ENCODE measurements around the gene BFSP2.

BFSP2 gene

GRCh38 chr3:133380481-133381225 lies 19.2 kb upstream of the BFSP2 start:
- no peak for DNase-seq
- intact Hi-C loops (cut with DNase I): loop anchor here (5.0 kb wide), 1 partner anchor 648 kb away; no protein-coding TSS in a partner anchor

DNA sequence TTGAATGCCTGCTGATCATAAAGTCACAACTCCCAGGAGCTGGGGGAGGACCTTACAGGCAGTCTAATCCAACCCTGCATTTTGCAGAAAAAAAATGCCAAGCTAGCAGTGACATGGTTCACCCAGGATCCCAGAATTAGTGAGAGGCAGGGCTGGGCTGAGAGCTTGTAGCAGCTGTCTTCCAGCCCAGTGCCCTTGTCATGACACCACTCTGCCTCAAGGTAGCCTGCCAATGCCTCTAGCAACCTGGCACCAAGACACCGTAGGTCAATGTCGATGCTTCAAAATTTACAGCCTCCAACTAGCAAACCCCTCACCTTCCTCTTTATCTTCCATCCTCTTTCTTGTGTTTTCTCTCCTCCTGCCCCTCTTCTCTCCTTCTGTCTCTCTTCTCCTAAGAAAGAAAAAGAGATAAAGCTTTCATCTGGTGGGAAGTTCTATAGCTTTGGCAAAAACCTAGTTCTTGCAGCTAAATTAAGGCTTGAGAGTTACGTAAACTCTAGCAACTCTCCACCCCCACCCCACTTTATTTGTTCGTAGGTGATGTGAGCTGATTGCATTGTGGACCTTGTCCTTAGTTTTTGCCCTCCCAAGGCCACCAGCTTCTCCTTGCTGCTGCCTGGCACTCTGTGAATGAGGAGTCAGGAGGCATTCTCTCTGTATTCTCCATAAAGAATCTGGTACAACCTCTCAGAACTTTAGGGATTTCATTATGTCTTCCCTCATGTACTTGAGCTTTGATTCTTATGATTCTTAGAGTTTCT lies 18.3 kb upstream of the BFSP2 start:
- intact Hi-C loops (cut with DNase I): loop anchor here (5.0 kb wide), 1 partner anchor 649 kb away; no protein-coding TSS in a partner anchor
- no peak for DNase-seq

DNA sequence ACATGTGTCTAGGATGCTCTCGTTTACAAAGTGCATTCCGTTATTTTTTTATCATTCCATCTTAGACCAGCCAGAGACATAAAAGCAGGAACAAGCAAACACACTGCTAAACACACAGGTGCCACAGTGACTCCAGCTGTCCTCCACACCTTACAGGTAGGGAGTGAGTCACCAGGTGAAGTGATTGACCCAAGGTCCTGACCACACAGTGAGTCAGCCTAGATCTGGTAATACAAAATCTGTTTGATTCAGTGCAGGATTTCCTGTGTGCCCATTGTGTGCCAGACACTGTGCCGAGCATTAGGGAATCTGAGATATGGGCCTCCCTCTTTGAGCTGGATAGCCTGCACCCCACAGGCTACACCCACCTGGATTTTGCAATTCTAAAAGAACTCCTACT lies 16.7 kb upstream of the BFSP2 start:
- DNase-seq: no peak
- intact Hi-C loops (cut with DNase I): loop anchor here (5.0 kb wide), 1 partner anchor 651 kb away; no protein-coding TSS in a partner anchor

- DNase-seq: no peak
- intact Hi-C loops (cut with DNase I): loop anchor here (5.0 kb wide), 1 partner anchor 651 kb away; no protein-coding TSS in a partner anchor
Measured at GRCh38 chr3:133383741-133384140, 16.1 kb upstream of the BFSP2 start.

DNA sequence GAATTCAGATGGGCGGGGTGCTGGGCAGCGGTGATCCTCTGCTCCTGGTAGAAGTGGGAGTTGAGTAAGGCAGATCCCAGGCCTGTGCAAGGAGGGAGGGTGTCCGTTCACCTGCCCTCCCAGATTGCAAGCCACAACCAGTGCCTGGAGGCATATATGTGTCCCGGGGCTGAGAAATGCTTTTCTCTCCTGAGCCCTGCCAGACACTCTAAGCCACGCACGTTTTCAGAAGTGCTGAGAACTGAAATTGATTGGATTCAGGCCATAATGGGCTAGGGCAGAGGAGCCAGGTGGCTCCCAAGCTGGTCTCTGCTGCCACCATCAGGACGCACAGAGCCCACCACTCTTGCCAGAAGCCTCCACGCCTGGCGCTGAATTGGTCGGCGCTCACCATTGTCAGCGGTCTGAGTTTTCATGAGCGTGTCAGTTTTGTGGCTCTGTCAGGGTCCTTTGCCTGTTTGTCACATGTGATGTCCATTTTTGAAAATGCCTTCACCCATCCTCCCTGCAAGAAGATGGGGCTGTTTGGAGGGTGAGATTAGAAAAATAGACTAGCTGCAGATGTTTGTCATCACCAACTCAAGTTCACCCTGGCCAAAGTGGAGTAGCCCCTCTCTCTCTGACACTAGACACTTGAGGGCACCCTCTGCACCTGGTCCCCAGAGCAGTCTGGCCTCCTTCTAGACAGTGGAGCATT lies 15.4 kb upstream of the BFSP2 start:
- peak; percentile 48 to 87 (median 73) for DNase-seq
- intact Hi-C loops (cut with DNase I): loop anchor here (5.0 kb wide), 1 partner anchor 652 kb away; no protein-coding TSS in a partner anchor

- intact Hi-C loops (cut with DNase I): no loop called here
- DNase-seq: no peak
Measured at GRCh38 chr3:133386876-133387275, 13.0 kb upstream of the BFSP2 start.

DNA sequence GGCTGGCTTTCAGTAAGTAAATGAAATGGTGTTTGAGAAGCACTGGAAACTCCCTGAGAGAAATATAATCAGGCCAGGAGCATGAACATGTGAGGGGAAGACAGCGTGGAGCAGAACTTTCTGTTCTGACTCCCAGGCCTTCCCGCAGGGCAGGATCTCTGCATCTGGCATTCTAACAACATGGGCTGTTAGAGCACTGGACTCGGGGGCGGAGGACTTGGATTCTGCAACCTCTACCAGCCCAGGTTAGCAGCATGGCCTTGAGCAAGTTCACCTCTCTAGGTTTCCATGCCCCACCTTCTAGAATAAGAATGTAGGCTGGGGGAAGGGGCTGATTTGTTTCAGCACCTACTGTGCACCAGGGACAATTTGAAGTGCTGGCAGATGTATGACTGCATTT lies 12.5 kb upstream of the BFSP2 start:
- no peak for DNase-seq
- intact Hi-C loops (cut with DNase I): no loop called here

- intact Hi-C loops (cut with DNase I): no loop called here
- no peak for DNase-seq
Measured at GRCh38 chr3:133388696-133389395, 11.0 kb upstream of the BFSP2 start.

GRCh38 chr3:133390715-133391114 lies 9.1 kb upstream of the BFSP2 start:
- no peak for DNase-seq
- intact Hi-C loops (cut with DNase I): no loop called here

DNA sequence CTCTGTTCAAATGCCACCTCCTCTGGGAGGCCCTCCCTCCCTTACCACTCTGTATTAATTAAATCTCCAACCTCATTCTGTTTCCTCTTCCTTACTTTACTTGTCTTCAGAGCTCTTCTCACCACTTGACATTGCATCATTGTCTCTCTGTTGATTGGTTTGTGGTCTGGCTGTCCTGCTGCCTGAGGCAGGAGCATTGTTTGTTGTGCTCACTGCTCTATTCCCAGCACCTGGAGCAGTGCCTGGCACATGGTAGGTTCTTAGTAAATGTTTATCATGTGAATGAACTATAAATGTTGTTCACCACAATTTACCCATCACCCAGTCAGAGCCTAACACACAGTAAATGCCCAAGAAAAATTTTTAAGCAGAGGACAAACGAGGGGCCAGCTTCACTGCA lies 6.7 kb upstream of the BFSP2 start:
- no peak for DNase-seq
- intact Hi-C loops (cut with DNase I): no loop called here

GRCh38 chr3:133393691-133394474 lies 6.0 kb upstream of the BFSP2 start:
- intact Hi-C loops (cut with DNase I): no loop called here
- peak in 4 of 42 donors; percentile 13 to 43 (median 30) for DNase-seq

- intact Hi-C loops (cut with DNase I): no loop called here
- no peak for DNase-seq
Measured at GRCh38 chr3:133394561-133395311, 5.1 kb upstream of the BFSP2 start.

DNA sequence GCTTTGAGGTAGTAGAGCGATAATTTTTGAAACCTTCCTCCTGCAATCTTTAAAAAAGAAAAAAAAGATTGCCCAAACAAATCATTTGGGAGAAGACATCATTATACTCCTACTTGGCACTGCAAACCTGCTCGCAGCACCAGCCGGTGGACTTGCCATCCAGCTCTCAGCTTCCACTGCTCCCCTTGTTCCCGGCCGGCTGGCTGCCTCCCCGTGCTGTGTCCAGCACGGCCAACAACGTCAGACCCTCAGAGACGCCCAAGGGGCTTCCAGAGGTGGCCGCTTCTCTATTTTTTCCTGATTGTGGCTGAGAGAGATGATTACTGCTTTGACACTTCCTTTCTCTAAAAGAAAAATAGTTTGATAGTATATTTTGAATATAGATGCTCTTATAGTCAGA lies 3.0 kb upstream of the BFSP2 start:
- DNase-seq: no peak
- intact Hi-C loops (cut with DNase I): no loop called here

- intact Hi-C loops (cut with DNase I): no loop called here
- DNase-seq: peak in 9 of 42 donors; percentile 18 to 48 (median 25)
Measured at GRCh38 chr3:133401374-133402135, 1.7 kb downstream of the BFSP2 start.

- DNase-seq: no peak
- intact Hi-C loops (cut with DNase I): no loop called here
Measured at GRCh38 chr3:133404920-133405319, 5.1 kb downstream of the BFSP2 start.

DNA sequence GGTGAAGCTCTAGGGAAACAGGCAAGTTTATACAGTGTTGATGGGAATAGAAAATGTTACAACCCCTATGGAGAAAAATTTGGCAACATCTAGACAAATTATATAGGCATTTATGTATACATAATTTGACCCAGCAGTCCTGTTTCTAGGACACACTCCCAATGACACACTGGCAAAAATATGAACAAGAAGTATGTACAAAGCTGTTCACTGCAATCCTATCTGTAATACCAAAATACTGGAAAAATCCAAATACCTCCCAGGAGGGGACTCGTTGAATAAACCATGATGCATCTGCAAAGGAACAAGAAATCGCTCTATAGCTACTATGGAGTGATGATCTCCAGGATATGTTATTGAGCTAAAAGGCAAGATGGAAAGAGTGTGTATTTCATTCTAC lies 8.5 kb downstream of the BFSP2 start:
- no peak for DNase-seq
- intact Hi-C loops (cut with DNase I): no loop called here

- intact Hi-C loops (cut with DNase I): no loop called here
- DNase-seq: no peak
Measured at GRCh38 chr3:133408961-133409360, 9.1 kb downstream of the BFSP2 start.
